ENCODE results near the gene PPP1R13B.
"Not testable (repeated sequence)": the region's sequence is repeated elsewhere in the genome, so short reads cannot be mapped to it uniquely, and the experiment has no call there.

The PPP1R13B gene

DNA sequence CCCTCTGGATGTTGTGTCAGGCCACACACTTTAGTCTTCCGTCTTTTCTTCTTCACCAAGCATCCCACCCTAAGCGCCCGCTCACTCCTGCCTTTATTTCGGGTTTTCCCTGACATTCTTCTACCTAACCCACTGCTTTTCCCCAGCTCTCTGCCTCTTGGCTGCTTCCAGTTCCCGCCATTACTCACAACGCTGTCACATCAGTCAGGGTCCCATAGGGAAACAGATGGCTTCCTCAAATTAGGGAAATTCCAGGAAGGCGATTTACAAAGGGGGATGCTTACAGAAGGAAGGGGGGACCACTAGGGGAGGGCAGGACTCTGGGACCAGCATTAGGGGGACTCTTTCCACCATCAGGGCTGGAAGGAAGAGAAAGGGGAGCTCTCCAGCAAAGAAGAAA is 9.2 kb upstream of the PPP1R13B start:
- no peak for DNase-seq

- no peak for DNase-seq
These were observed 8.7 kb upstream of the PPP1R13B start for GRCh38 chr14:103856105-103856504.

GRCh38 chr14:103855734-103856095 is 8.3 kb upstream of the PPP1R13B start:
- DNase-seq, result no peak

DNA sequence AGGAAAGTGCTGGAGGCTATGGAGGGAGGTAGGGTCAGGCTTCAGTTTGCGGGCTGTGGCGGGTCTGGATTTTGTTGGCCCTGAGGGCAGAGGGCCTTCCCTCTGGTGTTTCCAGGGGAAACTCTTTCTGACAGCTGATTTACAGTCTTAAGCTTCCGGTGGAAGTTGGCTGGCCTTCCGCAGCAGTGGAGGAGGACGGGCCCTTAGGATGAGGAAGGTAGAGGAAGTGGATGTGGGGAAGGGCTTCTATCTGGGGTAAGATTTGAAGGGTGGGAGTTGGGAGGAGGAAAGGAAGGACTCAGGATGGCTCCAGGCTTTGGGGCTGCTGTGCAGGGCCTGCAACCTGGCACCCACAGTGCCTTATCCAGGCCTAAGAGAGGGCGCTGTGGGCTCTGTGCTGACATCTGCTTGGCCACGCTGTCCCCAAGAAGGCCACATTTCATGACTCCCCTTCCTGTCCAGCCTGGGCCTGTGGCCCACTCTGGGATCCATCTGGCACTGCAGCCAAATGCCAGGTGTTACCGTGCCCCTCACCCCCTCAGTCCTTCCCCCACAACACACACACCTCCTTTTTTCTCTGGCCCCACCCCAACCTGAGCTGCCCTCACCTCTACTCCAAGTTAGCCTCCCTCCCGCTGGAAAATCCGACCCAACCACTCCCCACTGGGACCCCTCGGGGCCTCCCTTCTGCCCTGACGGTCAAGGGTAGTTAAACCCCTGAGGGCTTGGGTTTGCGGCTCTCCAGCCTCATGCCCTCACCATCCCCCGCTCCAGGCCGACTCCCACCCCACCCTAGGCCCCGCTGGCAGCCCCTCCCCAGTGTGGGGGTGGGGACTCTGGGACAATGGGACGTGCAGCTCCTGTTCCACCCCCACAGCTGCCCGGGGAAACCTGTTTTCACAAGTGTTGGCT is 7.7 kb upstream of the PPP1R13B start:
- peak; percentile 31 for DNase-seq

DNA sequence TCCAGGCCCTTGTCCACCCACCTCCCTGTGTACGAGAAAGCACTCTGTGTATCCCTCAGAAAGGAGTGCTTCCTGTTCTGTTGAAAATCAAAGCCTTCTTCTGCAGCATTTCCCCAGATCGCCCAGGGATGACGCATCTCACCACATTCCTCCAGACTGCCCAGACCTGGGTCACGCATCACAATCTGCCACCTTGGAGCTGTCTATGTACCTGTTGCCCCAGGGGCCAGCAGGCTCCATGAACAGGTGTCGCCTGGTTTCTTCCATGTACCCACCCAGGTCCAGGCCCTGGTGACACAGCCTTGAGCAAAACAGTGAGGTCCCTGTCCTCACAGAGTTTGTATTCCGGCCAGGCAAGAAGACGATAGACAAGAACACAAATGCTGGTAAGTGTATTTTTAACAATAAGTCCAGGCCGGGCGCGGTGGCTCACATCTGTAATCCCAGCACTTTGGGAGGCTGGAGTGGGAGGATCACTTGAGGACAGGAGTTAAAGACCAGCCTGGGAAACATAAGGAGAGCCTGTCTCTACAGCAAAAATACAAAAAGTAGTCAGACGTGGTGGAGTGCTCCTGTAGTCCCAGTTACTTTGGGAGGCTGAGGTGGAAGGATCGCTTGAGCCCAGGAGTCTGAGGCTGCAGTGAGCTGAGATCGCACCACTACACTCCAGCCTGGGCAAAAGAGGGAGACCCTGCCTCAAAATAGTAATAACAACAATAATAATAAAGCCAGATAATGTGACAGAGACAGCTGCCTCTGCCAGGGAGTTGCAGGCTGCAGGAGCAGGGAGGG is 6.8 kb upstream of the PPP1R13B start:
- no peak for DNase-seq

DNA sequence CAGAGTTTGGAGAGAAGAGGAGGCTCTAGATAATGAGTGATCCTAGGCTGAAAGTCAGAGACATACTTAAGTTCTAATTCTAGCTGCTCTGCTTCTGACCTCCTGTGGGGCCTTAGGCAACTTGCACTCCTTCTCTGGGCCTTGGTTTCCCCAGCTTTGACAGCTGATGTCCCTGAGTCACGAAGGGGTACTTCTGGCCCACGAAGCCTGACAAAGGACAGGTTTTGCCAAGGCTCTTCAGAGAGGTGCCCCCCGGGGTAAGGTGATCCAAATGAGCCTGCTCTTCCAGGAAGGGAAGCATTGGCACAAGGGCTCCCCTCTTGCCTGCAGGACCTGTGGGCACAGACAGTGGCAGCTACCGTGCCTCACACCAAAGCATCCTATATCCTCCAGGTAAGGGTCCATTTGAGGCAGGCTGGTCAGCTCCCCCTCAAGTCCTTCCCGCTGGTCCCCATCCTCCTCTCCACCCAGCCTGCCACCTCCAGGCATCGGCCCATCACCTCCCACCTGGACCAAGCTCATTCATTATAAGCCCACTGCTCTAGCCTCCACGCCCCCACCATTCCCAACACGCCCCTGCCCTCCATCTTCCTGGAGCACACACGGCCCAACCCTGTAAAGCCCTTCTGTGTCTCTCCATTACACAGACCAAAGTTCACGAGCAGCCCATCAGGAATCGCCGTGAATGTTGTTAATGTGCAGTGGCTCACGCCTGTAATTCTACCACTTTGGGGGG is 1.9 kb upstream of the PPP1R13B start:
- DNase-seq, result no peak

- DNase-seq, result no peak
These were observed 1.1 kb upstream of the PPP1R13B start for GRCh38 chr14:103848175-103849077.

GRCh38 chr14:103846543-103847450 is 578 bp downstream of the PPP1R13B start:
- no peak for DNase-seq

GRCh38 chr14:103846097-103846496 is 1.3 kb downstream of the PPP1R13B start:
- no peak for DNase-seq

DNA sequence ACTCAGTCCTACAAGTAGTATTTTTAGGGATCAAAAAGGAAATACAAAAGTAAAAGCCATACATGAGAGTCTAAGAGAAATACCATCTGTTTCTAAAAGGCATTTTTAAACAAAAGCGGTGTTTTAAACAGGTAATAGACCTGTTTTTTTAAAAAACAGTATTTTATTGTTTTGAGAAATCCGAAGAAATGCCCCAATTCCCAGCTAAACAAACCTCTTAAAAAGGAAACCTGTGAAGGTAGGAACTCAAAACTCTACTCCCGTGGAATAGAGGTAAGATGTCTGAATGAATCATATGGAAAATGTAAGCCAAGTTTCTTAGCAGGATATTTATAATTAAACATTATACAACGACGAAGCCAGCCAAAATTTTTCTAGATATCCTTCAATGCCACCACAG is 2.0 kb downstream of the PPP1R13B start:
- DNase-seq, result no peak

GRCh38 chr14:103841265-103841664 is 6.1 kb downstream of the PPP1R13B start:
- not testable (repeated sequence) for DNase-seq

DNA sequence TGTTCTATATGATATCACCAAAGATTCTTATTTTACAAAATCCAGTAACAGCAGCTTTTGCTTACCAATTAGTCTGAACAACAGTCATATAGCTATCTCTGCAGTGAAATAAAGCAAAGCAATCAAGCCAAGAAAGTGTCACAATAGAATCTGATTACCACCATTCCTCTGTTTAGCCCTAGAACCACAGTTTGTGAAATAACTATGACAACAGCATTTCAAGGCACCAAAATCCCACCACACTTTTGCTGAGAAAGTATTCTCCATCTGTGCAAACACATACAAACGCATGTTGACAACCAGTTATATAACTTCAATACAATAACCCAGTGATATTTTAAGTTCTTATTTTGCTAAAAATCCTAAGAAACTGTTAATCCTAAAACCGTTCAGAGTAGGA is 7.4 kb downstream of the PPP1R13B start:
- DNase-seq, result no peak

GRCh38 chr14:103839579-103839978 is 7.8 kb downstream of the PPP1R13B start:
- DNase-seq, result no peak

DNA sequence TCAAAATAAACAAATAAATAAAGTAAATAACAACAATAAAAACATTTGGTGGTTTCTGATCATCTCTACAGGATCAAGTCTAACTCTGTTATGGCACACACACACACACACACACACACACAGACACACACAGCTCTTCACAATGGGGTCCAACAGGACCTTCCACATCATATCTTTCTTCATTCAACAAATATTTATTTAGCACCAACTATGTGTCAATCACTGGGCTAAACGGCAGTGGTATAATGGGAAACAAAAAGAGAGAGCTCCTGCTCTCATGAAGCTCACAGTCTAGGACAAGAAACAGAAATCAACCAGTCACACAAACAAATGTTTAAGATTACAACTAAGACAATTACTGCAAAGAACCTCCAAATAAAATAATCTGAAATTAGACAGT is 9.3 kb downstream of the PPP1R13B start:
- DNase-seq, result no peak

DNA sequence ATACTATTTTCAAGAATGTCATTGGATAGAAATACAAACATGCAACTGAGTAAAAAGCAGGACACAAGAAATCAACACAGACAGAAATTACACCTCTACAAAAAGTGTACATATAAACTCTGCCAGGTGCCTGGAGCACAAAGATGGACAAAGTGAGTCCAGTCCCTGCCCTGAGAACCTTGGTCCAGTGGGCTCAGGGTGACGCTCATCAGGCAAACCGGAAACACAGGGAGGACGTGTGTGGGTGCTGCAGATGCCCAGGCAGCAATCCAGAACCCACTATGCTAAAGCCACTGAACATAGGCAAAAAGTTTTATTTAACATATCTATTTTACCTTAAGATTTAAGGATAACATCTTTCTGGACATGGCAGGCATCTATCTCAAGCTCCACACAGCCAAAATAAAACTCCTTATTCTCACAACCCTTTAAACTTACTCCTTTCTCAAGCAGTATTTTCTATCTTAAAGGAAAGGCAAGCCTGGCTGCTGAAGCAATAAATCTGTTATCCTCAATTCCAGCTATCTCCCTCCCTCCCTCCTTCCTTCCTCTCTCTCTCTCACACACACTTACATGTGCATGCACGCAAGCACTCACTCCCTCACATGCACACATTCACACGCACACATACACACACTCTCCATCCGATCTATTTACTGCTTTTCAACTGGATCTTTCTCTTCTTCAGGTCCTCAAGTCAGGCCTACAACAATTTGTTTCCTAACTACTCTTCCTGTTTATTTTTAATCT is 10.2 kb downstream of the PPP1R13B start:
- no peak for DNase-seq

DNA sequence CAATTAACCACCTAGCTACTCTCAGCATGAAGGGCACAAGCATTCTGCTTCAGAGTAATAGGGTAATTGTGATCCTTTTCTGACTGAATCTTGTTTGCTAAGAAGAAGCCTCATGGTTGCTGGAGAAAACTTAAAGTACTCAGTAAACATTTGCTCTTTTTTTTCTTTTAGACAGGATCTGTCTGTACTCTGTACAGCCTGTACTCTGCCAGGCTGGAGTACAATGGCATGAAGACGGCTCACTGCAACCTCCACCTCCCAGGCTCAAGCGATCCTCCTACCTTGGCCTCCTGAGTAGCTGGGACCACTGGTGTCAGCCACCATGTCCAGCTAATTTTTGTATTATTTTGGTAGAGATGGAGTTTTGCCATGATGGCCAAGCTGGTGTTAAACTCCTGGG is 12.4 kb downstream of the PPP1R13B start:
- no peak for DNase-seq

- DNase-seq, result no peak
These were observed 13.7 kb downstream of the PPP1R13B start for GRCh38 chr14:103833711-103834110.

GRCh38 chr14:103832046-103832445 is 15.3 kb downstream of the PPP1R13B start:
- DNase-seq, result no peak

DNA sequence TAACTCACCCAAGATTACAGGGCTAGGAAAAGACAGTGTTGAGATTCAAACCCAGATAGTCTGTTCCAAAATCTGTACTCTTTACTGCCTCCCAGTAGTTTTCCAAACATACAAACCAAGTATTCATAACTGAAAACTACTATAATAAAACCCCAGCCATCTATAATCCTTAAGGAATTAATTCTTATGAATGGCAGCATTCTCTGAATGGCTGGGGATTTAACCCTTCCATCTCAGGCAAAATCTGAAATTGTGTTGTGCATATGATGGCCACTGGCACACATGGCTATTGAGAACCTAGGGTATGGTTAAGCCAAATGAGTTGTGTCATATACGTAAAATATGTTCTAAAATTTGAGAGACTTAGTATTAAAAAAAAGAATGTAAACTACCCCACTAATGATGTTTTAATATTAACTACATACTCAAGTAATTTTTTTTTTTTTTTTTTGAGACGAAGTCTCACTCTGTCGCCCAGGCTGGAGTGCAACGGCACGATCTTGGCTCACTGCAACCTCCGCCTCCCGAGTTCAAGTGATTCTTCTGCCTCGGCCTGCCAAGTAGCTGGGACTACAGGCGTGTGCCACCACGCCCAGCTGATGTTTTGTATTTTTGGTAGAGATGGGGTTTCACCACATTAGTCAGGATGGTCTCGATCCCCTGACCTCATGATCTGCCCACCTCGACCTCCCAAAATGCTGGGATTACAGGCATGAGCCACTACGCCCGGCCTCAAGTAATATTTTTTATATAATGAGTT is 16.7 kb downstream of the PPP1R13B start:
- no peak for DNase-seq
